Thyroid gland (tissue), 4 donors: ENCODE results near the gene SORL1-AS1.

Experiments
- DNase-seq, 2 donors: peaks; one replicate each; pipeline ENCODE4 v3.0.0-alpha.2; 2019
- H3K27ac ChIP-seq, 3 donors: fragments of 200-600 bp; sonication (generic); 1 replicate in 2 of 3; 2 replicates in 1 of 3; pipeline ENCODE4 v1.5.1; 2016 to 2019; ENCODE audit warnings: mild to moderate bottlenecking in 1 of 3, moderate library complexity in 1 of 3
- H3K27me3 ChIP-seq: fragments of 200-600 bp; sonication (generic); one replicate; pipeline ENCODE4 v1.5.1; 2019
- H3K36me3 ChIP-seq, 2 donors: fragments of 200-600 bp; sonication (generic); one replicate each; pipeline ENCODE4 v1.5.1; 2016 to 2019
- H3K4me1 ChIP-seq, 2 donors: fragments of 200-600 bp; sonication (generic); one replicate each; pipeline ENCODE4 v1.5.1; 2017 to 2019
- H3K4me3 ChIP-seq, 3 donors: fragments of 200-600 bp; sonication (generic); replicated peaks in 1 of 3; 1 replicate in 2 of 3; 2 replicates in 1 of 3; pipeline ENCODE4 v1.5.1; 2016; ENCODE audit warnings: mild to moderate bottlenecking in 1 of 3
- H3K9me3 ChIP-seq: fragments of 200-600 bp; sonication (generic); one replicate; pipeline ENCODE4 v1.5.1; 2017
- CTCF ChIP-seq, 6 experiments: fragments of 200-600 bp in 3 of 6; fragments of 450-650 bp in 3 of 6; sonication (generic) in 3 of 6; IDR thresholded peaks; one replicate each; pipeline ENCODE4 v1.5.1; 2016 to 2019; ENCODE audit warnings: antibody characterized with exemption in 6 of 6, mild to moderate bottlenecking in 2 of 6, inconsistent platforms in 1 of 6, moderate library complexity in 1 of 6
- POLR2A ChIP-seq, 2 donors: fragments of 450-650 bp; IDR thresholded peaks; one replicate each; pipeline ENCODE4 v1.6.1; 2017; ENCODE audit warnings: antibody characterized with exemption in 2 of 2, mild to moderate bottlenecking in 2 of 2, moderate library complexity in 1 of 2
- WGBS, 2 donors: methylation state at CpG; one replicate each; pipeline ENCODE4 v1.1.5; 2017; 5-methylcytosine and 5-hydroxymethylcytosine counted together
- intact Hi-C: fragments of 100-400 bp; cut with DNase I; formaldehyde crosslinking; loops from one replicate; pipeline ENCODE4 v1.15.1; 2023

Gene SORL1-AS1

DNA sequence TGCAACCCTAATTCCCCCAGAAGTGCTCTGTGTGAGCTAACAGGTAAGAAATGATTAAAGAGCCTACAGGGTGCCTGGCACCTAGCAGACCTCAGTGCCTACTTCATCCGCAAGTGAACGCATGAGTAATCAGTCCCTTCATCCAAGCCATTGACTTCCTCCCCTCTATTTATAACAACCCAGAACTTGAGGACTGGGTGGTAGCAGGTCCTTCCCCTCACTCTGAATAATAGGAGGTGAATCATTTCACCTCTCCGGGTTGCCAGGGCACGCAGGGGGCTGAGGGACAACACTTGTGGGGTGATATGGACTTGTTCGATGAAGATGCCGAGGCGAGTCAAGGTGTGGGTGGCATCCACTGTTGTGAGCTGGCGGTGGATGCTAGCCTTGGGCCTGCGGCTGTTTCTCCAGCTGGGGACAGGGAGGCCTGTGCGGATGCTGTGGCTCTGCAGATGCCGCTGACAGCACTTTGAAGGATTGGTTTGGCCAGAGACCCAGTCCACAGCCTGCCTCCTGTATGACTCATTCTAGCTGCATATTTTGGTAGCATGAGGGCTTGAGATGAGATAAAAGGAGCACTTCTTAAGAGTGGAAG is 11.7 kb upstream of the SORL1-AS1 start:
- H3K9me3 ChIP-seq = no peaks in the 10 kb centered on the region
- peaks cover 35 to 45% of the 10 kb centered on the region in 2 donors for H3K4me1 ChIP-seq
- peak; percentile 51 to 69 for DNase-seq
- no peak overlapping the region for H3K4me3 ChIP-seq
- intact Hi-C loops = no loop called here
- WGBS, 2 donors = 71 to 73% methylated on average over 11 of the region's 11 CpGs
- peak overlapping the region in 2 of 3 donors; percentile 31 to 80 for H3K27ac ChIP-seq
- TF ChIP-seq CTCF (IDR thresholded peaks at IDR 0.05) = no peak
- TF ChIP-seq POLR2A (IDR thresholded peaks at IDR 0.05) = no peak
- no peaks in the 10 kb centered on the region for H3K27me3 ChIP-seq
- no peaks in the 10 kb centered on the region for H3K36me3 ChIP-seq

DNA sequence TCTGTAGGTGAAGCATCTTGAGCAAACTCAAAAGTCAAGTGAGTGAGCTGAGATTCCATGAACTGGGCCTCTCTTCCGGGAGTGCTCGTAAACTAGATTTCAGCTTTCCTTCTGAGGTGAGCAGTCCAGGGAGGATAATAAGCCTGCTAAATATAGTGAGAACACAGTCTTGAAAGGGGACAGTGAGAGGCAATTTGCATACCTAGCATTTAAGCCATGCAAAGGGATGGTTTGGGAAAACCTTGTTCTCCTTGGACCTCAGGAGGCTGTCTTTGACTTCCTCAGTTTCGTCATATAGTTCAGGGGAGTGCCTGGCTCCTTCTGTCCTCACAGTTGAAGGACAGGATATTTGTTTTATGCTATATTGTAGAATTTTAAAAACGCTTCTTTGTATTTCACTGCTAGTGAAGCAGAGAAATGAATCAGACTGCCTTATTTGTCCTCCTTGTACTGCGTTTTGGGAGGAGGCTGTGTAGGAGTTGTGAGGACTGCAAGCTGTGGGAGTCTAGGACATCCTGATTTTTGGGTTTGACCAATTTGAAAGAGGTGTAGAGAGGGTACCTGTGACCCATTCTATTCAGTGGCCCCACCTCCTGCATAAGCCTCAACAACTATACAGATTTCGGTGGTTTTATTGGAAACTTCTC is 11.0 kb upstream of the SORL1-AS1 start:
- Histone ChIP-seq H3K27ac (peak overlapping the region in 1 of 3 donors; percentile 31), H3K36me3 (no peaks in the 10 kb centered on the region), H3K4me3 (no peak overlapping the region), H3K4me1 (peaks cover 35 to 45% of the 10 kb centered on the region in 2 donors), H3K27me3 (no peaks in the 10 kb centered on the region), H3K9me3 (no peaks in the 10 kb centered on the region)
- intact Hi-C loops = no loop called here
- TF ChIP-seq POLR2A (IDR thresholded peaks at IDR 0.05) = no peak
- no peak for TF ChIP-seq CTCF (IDR thresholded peaks at IDR 0.05)
- 89 to 96% methylated on average over 6 of the region's 6 CpGs for WGBS, 2 donors
- no peak for DNase-seq

- WGBS, 2 donors = 91 to 92% methylated on average over 7 of the region's 7 CpGs
- no peak overlapping the region for H3K27ac ChIP-seq
Observed at GRCh38 chr11:121461843-121462242, 9.1 kb upstream of the SORL1-AS1 start.

GRCh38 chr11:121460941-121461514 is 8.3 kb upstream of the SORL1-AS1 start:
- Histone ChIP-seq H3K27ac (peak overlapping the region in 1 of 3 donors; percentile 43), H3K4me1 (peaks cover 12 to 21% of the 10 kb centered on the region in 2 donors), H3K4me3 (no peak overlapping the region), H3K27me3 (no peaks in the 10 kb centered on the region), H3K9me3 (no peaks in the 10 kb centered on the region), H3K36me3 (no peaks in the 10 kb centered on the region)
- peak in 1 of 2 donors; percentile 20 for DNase-seq
- intact Hi-C loops = no loop called here
- no peak for TF ChIP-seq CTCF (IDR thresholded peaks at IDR 0.05)
- TF ChIP-seq POLR2A (IDR thresholded peaks at IDR 0.05) = no peak
- WGBS, 2 donors = 71% methylated on average over 4 of the region's 4 CpGs

More at GRCh38 chr11:121461843-121462242, 9.1 kb upstream of the SORL1-AS1 start:
- intact Hi-C loops = no loop called here
- H3K4me1 ChIP-seq = peaks cover 20 to 29% of the 10 kb centered on the region in 2 donors
- no peaks in the 10 kb centered on the region for H3K36me3 ChIP-seq
- DNase-seq = no peak
- H3K4me3 ChIP-seq = no peak overlapping the region
- H3K9me3 ChIP-seq = no peaks in the 10 kb centered on the region
- no peaks in the 10 kb centered on the region for H3K27me3 ChIP-seq
- TF ChIP-seq POLR2A (IDR thresholded peaks at IDR 0.05) (no peak), CTCF (IDR thresholded peaks at IDR 0.05) (no peak)
